ENCODE results near the gene DLG1. TPM values are rescaled to one million over a fixed set of nuclear protein-coding genes. Genes with fewer than 3 reads are reported as not detected.
A peak's percentile ranks its signal among the peaks of the same experiment; 100 is the strongest.

Gene DLG1
- total RNA-seq, 4 donors from 2014 or later, result 136 to 221 (median 172) TPM

DNA sequence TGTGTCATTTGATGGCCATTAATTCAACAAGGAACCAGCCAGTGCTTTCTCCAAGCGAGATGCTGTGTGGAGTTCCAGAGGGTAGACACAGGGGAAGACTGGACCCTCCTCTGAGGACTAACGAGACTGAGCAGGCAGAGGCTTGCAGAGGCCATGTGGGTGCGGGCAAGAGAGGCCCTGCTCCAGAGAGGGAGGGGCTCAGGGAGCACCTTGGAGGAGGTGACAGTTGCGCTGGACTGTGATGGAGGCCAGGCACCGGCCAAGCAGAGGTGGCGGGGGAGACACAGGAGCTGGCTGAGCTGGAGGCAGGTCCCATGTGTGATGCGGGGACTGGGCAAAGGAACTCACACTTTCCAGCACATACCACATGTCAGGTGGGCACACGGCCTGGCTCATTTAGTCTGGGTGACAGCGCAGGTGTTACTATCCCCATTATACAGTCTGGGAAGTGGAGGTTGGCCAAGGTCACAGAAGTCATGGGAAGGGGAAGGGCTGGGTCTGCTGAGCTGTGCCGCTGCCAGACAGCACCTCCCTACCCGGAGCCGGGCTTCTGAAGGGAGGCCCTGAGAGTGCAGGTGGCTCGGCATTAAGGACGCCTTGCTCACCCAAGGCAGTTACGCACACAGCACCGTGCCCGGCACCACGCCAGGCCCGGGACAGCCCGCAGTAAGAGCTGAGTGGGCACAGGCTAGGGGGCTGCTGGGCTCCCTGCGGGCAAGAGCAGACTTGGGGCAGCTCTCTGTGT, 272.5 kb downstream of the DLG1 start:
- H3K36me3 ChIP-seq, result no peaks in the 10 kb centered on the region
- H3K4me3 ChIP-seq, result no peak overlapping the region
- peaks cover 0 to 28% (median 20%) of the 10 kb centered on the region in 4 donors for H3K4me1 ChIP-seq
- H3K9me3 ChIP-seq, result no peaks in the 10 kb centered on the region
- H3K27ac ChIP-seq, result no peak overlapping the region
- peak in 1 of 3 donors; percentile 40 for DNase-seq
- TF ChIP-seq, protein P1, sequence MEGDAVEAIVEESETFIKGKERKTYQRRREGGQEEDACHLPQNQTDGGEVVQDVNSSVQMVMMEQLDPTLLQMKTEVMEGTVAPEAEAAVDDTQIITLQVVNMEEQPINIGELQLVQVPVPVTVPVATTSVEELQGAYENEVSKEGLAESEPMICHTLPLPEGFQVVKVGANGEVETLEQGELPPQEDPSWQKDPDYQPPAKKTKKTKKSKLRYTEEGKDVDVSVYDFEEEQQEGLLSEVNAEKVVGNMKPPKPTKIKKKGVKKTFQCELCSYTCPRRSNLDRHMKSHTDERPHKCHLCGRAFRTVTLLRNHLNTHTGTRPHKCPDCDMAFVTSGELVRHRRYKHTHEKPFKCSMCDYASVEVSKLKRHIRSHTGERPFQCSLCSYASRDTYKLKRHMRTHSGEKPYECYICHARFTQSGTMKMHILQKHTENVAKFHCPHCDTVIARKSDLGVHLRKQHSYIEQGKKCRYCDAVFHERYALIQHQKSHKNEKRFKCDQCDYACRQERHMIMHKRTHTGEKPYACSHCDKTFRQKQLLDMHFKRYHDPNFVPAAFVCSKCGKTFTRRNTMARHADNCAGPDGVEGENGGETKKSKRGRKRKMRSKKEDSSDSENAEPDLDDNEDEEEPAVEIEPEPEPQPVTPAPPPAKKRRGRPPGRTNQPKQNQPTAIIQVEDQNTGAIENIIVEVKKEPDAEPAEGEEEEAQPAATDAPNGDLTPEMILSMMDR (IDR thresholded peaks at IDR 0.05), result no peak
- TF ChIP-seq POLR2A (IDR thresholded peaks at IDR 0.05), result no peak
- H3K27me3 ChIP-seq, result no peaks in the 10 kb centered on the region

DNA sequence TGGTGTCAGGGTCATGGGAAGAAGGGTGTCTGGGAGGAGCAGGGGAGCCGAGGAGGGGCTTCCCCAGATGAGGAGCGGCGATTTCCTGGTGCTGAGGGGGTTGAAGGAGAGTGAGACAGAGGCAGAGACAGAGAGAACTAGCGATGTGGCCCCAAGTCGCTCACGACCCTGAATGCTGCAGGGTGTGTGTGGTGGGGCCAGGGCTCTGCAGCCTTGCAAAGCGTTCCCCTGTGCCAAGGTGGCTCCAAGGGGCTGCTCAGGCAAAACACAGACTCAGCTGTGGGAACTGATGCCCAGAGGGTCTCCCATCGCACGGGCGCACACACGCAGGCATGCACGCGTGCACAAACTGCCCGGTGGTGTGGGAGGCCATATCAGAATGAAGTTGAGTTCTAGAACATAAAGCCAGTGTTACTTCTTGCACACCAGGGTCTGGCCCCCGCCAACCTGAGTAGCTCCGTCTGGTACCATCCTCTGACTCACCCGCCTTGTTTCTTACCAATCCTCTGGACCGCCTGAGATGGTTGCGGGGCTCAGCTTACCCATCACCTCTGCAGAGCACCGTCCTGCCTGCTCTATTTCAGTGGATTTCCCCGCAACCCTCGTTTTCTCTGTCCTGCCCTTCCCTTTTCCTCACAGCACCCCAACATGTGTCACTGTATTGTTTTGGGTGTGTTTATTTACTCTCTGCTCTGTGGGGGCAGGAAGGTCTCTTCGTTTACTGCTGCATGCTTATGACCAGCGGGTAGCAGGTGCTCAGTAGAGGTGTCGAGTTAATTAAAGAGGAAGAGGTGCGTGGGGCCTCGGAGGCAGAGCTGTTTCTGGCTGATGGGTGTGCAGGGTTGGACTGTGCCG, 273.3 kb downstream of the DLG1 start:
- Histone ChIP-seq H3K27ac (no peak overlapping the region), H3K27me3 (no peaks in the 10 kb centered on the region), H3K36me3 (no peaks in the 10 kb centered on the region), H3K9me3 (no peaks in the 10 kb centered on the region), H3K4me1 (peaks cover 0 to 28% (median 16%) of the 10 kb centered on the region in 4 donors), H3K4me3 (no peak overlapping the region)
- TF ChIP-seq, protein P1 (IDR thresholded peaks at IDR 0.05), result no peak
- no peak for TF ChIP-seq POLR2A (IDR thresholded peaks at IDR 0.05)
- peak in 1 of 3 donors; percentile 40 for DNase-seq

DNA sequence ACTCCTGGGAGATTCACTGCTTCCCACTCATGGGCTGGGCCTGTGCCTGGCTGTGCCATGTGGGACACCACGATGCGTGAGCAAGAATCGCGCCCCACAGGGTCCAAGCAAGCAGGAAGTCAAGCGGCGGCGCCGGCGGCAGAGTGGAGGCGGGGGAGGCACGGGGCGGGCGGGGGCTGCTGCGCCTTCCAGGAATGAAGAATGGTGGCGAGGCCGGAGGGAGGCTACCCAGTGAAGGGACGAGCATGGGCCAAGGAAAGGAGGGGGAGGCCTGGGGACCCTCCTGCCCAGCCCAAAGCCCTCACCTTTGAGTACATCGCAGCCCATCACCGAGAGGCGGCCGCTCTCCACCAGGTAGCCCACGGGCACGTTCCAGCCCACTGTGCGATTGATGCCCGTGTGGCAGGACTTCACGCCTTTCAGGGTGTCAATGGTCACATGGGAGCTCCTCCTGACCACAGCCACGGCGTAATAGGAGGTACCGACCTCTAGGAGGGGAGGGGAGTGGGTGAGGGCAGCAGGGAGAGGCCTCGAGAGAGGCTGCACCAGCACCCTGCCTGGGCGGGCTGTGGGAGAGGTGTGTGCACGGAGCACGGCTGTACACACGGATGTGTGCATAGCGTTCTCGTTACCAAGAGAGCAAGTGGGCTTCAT, 274.3 kb downstream of the DLG1 start:
- peak in 1 of 3 donors; percentile 45 for DNase-seq
- Histone ChIP-seq H3K4me1 (peaks cover 0 to 22% (median 11%) of the 10 kb centered on the region in 4 donors), H3K4me3 (peak overlapping the region in 1 of 4 donors; percentile 29), H3K27ac (no peak overlapping the region), H3K36me3 (no peaks in the 10 kb centered on the region), H3K27me3 (no peaks in the 10 kb centered on the region), H3K9me3 (no peaks in the 10 kb centered on the region)
- TF ChIP-seq POLR2A (IDR thresholded peaks at IDR 0.05), result no peak
- TF ChIP-seq, protein P1 (IDR thresholded peaks at IDR 0.05), result no peak

DNA sequence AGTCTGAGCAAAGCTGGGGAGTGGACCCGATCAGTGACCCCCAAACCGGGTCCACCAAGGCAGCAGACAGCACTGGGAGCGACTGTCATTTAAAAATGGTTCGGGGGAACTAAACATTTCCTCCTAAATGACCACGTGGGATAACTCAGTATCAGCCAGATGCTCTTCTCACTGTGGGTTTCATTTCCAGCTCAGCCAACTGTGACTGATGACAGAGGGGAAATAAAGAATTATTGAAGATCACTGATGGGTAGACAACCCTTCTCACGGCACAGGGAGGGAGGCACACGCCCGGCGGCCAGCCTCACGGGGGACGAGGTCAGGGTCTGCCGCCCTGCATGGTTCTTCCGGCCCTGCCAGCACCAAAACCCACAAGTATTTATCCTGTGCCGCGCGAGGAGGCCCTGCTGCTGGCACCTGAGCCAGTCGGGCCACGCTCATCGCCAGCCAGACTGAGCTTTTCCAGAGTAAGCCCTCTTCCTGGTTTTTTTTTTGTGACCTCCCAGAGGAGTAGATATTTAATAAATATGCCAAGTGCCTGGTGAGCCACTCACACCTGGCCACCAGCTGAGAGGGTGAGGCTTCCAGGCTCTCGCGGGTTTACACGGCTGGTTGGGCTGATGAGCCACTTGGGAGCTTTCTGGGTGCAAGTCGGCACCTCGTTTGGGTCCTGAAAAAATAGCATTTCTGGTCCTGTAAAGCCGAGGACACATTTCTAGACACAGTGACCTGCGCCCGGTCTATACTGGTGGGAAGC, 275.0 kb downstream of the DLG1 start:
- Histone ChIP-seq H3K9me3 (no peaks in the 10 kb centered on the region), H3K4me1 (peaks cover 0 to 15% (median 5%) of the 10 kb centered on the region in 4 donors), H3K27me3 (no peaks in the 10 kb centered on the region), H3K4me3 (peak overlapping the region in 1 of 4 donors; percentile 29), H3K36me3 (no peaks in the 10 kb centered on the region), H3K27ac (peak overlapping the region in 1 of 4 donors; percentile 25)
- TF ChIP-seq, protein P1 (IDR thresholded peaks at IDR 0.05), result no peak
- no peak for TF ChIP-seq POLR2A (IDR thresholded peaks at IDR 0.05)
- DNase-seq, result peak; percentile 35 to 64 (median 62)
